Activated CD8-positive, alpha-beta memory T cell treated with anti-CD3 and anti-CD28 coated beads, Interleukin-2, amount 50 U/mL, for 24 hours (primary cell): ENCODE results near the gene RGL4.
A peak's percentile ranks its signal among the peaks of the same experiment; 100 is the strongest.

Experiments used
- DNase-seq: peaks from one replicate; pipeline ENCODE4 v3.0.0-alpha.2; 2020; ENCODE audit errors: extremely low read depth

RGL4 gene

GRCh38 chr22:23678133-23678532 is 12.7 kb upstream of the RGL4 start:
- DNase-seq, result no peak

- DNase-seq, result no peak
Measured at GRCh38 chr22:23681026-23681809, 9.6 kb upstream of the RGL4 start.

- DNase-seq, result no peak
Measured at GRCh38 chr22:23682077-23682476, 8.7 kb upstream of the RGL4 start.

- DNase-seq, result no peak
Measured at GRCh38 chr22:23682827-23683355, 7.9 kb upstream of the RGL4 start.

- no peak for DNase-seq
Measured at GRCh38 chr22:23683545-23683944, 7.3 kb upstream of the RGL4 start.

GRCh38 chr22:23684026-23684425 is 6.8 kb upstream of the RGL4 start:
- no peak for DNase-seq

GRCh38 chr22:23684561-23685031 is 6.2 kb upstream of the RGL4 start:
- DNase-seq, result no peak

GRCh38 chr22:23685205-23685784 is 5.5 kb upstream of the RGL4 start:
- no peak for DNase-seq

GRCh38 chr22:23686416-23687024 is 4.3 kb upstream of the RGL4 start:
- DNase-seq, result no peak

- no peak for DNase-seq
Measured at GRCh38 chr22:23688121-23688520, 2.7 kb upstream of the RGL4 start.

GRCh38 chr22:23688571-23688970 is 2.2 kb upstream of the RGL4 start:
- no peak for DNase-seq

- no peak for DNase-seq
Measured at GRCh38 chr22:23689414-23689813, 1.4 kb upstream of the RGL4 start.

- DNase-seq, result no peak
Measured at GRCh38 chr22:23691748-23692423, 1.1 kb downstream of the RGL4 start.

GRCh38 chr22:23692598-23693291 is 1.9 kb downstream of the RGL4 start:
- no peak for DNase-seq

- DNase-seq, result no peak
Measured at GRCh38 chr22:23693979-23694680, 3.3 kb downstream of the RGL4 start.

- DNase-seq, result no peak
Measured at GRCh38 chr22:23695141-23695540, 4.3 kb downstream of the RGL4 start.

- DNase-seq, result no peak
Measured at GRCh38 chr22:23695571-23696325, 4.9 kb downstream of the RGL4 start.

GRCh38 chr22:23696326-23696851 is 5.6 kb downstream of the RGL4 start:
- DNase-seq, result peak; percentile 45

- DNase-seq, result no peak
Measured at GRCh38 chr22:23697031-23697970, 6.5 kb downstream of the RGL4 start.
